AG04450 (cell line): ENCODE data around the gene PLD6. TPM values are rescaled to one million over a fixed set of nuclear protein-coding genes. Genes with fewer than 3 reads are reported as not detected.

Source experiments
- CTCF ChIA-PET: fragments of 300-600, 350-600 bp; formaldehyde crosslinking; extraction: SDS; loops from one replicate; lab custom pipeline; 2022; ENCODE audit warnings: antibody characterized with exemption, inconsistent platforms; lab: Charles Lee
- POLR2A ChIA-PET: fragments of 350-600 bp; formaldehyde crosslinking; extraction: SDS; loops from one replicate; lab custom pipeline; 2021; ENCODE audit warnings: antibody characterized with exemption, inconsistent platforms; lab: Yijun Ruan, JAX
- DNase-seq: peaks from one replicate; pipeline ENCODE4 v3.0.0-alpha.2; 2011; ENCODE audit warnings: low read depth, low spot score
- H3K27ac ChIP-seq: one replicate; pipeline ENCODE4 v1.5.1; 2012; ENCODE audit warnings: low read depth, low read length, control low read depth
- H3K27me3 ChIP-seq: one replicate; pipeline ENCODE4 v1.6.0; 2012; ENCODE audit warnings: low read length; ENCODE audit not compliant: control insufficient read depth, insufficient read depth
- H3K4me3 ChIP-seq: 2 replicates; pipeline ENCODE4 v1.5.1; 2011; ENCODE audit warnings: mild to moderate bottlenecking, low read depth, low read length, control low read depth
- H3K9me3 ChIP-seq: 2 replicates; pipeline ENCODE4 v1.5.1; 2012; ENCODE audit warnings: low read length; ENCODE audit not compliant: control insufficient read depth, insufficient read depth
- polyA plus RNA-seq: library from polyadenylated mRNA; depleted of rRNA; stranded (reverse); fragments of >200 nt; gene quantifications from 2 replicates; pipeline ENCODE4 v1.2.3, GENCODE V29; 2011
- TF ChIP-seq, protein P1 (sequence below): IDR thresholded peaks from 2 replicates; pipeline ENCODE4 v1.5.1; 2011; ENCODE audit warnings: low read depth, low read length, control low read depth, inconsistent platforms

The PLD6 gene
- polyA plus RNA-seq, 1 experiment, result 1.6 TPM

GRCh38 chr17:17226451-17227265 lies 20.5 kb upstream of the PLD6 start:
- ChIA-PET POLR2A (interaction anchor here (0.7 kb wide), 1 partner anchor 19 kb away, joined by 9 read pairs; no protein-coding TSS in a partner anchor), CTCF (no interaction called here)
- H3K27me3 ChIP-seq, result no peaks in the 10 kb centered on the region
- no peak overlapping the region for H3K27ac ChIP-seq
- H3K9me3 ChIP-seq, result no peaks in the 10 kb centered on the region
- DNase-seq, result no peak
- TF ChIP-seq, protein P1, sequence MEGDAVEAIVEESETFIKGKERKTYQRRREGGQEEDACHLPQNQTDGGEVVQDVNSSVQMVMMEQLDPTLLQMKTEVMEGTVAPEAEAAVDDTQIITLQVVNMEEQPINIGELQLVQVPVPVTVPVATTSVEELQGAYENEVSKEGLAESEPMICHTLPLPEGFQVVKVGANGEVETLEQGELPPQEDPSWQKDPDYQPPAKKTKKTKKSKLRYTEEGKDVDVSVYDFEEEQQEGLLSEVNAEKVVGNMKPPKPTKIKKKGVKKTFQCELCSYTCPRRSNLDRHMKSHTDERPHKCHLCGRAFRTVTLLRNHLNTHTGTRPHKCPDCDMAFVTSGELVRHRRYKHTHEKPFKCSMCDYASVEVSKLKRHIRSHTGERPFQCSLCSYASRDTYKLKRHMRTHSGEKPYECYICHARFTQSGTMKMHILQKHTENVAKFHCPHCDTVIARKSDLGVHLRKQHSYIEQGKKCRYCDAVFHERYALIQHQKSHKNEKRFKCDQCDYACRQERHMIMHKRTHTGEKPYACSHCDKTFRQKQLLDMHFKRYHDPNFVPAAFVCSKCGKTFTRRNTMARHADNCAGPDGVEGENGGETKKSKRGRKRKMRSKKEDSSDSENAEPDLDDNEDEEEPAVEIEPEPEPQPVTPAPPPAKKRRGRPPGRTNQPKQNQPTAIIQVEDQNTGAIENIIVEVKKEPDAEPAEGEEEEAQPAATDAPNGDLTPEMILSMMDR, result no peak
- no peak overlapping the region for H3K4me3 ChIP-seq

DNA sequence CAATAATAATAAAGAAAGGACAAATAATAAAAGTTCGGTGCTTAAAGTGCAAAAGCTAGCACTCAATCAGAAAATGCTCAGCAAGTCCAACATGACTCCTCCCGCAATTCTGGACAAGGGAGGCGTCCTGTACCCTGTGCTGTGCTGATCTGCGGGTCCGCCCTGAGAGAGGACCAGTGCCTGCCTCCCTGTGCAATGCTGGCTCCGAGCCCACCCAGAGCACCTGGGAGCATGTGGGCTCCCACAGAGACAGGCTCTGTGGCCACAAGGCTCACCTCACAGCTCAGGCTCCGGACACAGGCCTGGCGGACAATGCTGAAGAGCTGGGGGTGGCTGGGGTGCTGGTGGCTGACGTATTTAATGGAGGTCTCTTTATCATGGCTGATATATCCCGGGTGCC lies 19.8 kb upstream of the PLD6 start:
- TF ChIP-seq, protein P1, result no peak
- Histone ChIP-seq H3K9me3 (no peaks in the 10 kb centered on the region), H3K4me3 (no peak overlapping the region), H3K27ac (no peak overlapping the region), H3K27me3 (no peaks in the 10 kb centered on the region)
- no peak for DNase-seq
- POLR2A ChIA-PET, result interaction anchor here (0.7 kb wide), 1 partner anchor 18 kb away, joined by 9 read pairs; no protein-coding TSS in a partner anchor
- CTCF ChIA-PET, result no interaction called here

GRCh38 chr17:17224137-17224536 lies 18.0 kb upstream of the PLD6 start:
- Histone ChIP-seq H3K27me3 (no peaks in the 10 kb centered on the region), H3K27ac (no peak overlapping the region), H3K9me3 (no peaks in the 10 kb centered on the region), H3K4me3 (no peak overlapping the region)
- CTCF ChIA-PET, result no interaction called here
- POLR2A ChIA-PET, result no interaction called here
- TF ChIP-seq, protein P1, result no peak
- DNase-seq, result no peak

DNA sequence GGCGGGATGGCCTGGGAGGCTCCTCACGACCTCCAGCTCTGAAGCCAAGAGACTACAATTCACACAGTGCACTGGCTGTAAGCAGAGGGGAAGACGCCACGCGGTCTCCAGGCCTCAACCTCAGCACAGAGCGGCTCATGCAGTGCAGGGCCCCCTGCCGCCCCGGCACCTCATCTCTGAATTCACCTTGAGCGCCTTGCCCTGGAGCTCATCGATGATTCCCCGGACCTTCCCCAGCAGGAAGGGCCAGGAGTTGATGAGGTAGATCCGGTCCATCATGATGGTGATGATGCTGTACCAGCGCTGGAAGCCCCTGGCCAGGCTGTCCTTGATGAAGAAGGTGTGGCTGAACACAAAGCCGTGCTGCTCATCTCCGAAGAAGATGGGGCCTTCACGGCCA lies 17.6 kb upstream of the PLD6 start:
- Histone ChIP-seq H3K27me3 (no peaks in the 10 kb centered on the region), H3K9me3 (no peaks in the 10 kb centered on the region), H3K4me3 (no peak overlapping the region), H3K27ac (no peak overlapping the region)
- POLR2A ChIA-PET, result no interaction called here
- CTCF ChIA-PET, result no interaction called here
- TF ChIP-seq, protein P1, result no peak
- DNase-seq, result no peak

DNA sequence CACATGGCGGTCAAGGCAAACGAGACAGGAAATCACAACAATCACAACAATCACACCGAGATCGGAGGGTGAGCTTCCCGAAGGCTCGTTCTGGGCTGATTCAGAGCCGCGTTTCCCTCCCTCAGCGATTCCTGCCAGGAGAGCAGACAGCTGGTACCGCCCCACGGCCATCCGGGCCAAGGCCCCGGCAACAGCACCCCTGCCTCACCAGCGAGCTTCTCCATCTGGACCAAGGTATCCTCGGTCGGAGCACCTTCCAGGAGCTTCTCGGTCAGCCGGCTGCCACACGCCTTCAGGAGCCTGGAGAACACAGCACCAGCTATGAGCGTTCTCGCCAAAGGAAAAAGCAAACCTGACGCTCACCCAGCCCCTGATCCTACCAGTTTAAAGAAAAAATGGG lies 15.2 kb upstream of the PLD6 start:
- DNase-seq, result no peak
- Histone ChIP-seq H3K27me3 (no peaks in the 10 kb centered on the region), H3K9me3 (no peaks in the 10 kb centered on the region; the same call in 1 of the 2 replicates), H3K27ac (no peak overlapping the region), H3K4me3 (no peak overlapping the region)
- CTCF ChIA-PET, result no interaction called here
- POLR2A ChIA-PET, result interaction anchor here (0.6 kb wide), 1 partner anchor 799 kb away, joined by 6 read pairs; no protein-coding TSS in a partner anchor
- TF ChIP-seq, protein P1, result no peak
